Loucy (cell line): ENCODE measurements around the gene IGFBP6.

Experiments used
- H2AFZ ChIP-seq: fragments of 200-600 bp; sonication (generic); 2 replicates; pipeline ENCODE4 v1.6.0; 2016; ENCODE audit warnings: antibody characterized with exemption, mild to moderate bottlenecking, low read length, moderate library complexity
- H3F3A ChIP-seq: fragments of 200-600 bp; 2 replicates; pipeline ENCODE4 v1.6.0; 2016; ENCODE audit warnings: antibody characterized with exemption, low read depth, mild to moderate bottlenecking
- H3K27me3 ChIP-seq: fragments of 200-600 bp; sonication (generic); 2 replicates; pipeline ENCODE4 v1.6.1; 2014; ENCODE audit warnings: low read length, mild to moderate bottlenecking; ENCODE audit not compliant: insufficient read depth, poor library complexity, severe bottlenecking
- H3K36me3 ChIP-seq: fragments of 200-600 bp; sonication (generic); 2 replicates; pipeline ENCODE4 v1.6.1; 2016; ENCODE audit warnings: low read length; ENCODE audit not compliant: insufficient read depth
- H3K4me1 ChIP-seq: fragments of 200-600 bp; sonication (generic); 2 replicates; pipeline ENCODE4 v1.5.1; 2014; ENCODE audit warnings: low read length, mild to moderate bottlenecking; ENCODE audit not compliant: insufficient read depth, poor library complexity, severe bottlenecking
- H3K4me2 ChIP-seq: fragments of 200-600 bp; sonication (generic); 2 replicates; pipeline ENCODE4 v1.6.0; 2014; ENCODE audit warnings: antibody characterized with exemption, low read length, low read depth, mild to moderate bottlenecking; ENCODE audit not compliant: poor library complexity, severe bottlenecking
- H3K4me3 ChIP-seq: fragments of 200-600 bp; sonication (generic); 2 replicates; pipeline ENCODE4 v1.5.1; 2014; ENCODE audit warnings: low read length, mild to moderate bottlenecking, mixed read lengths; ENCODE audit not compliant: poor library complexity, severe bottlenecking
- H3K79me2 ChIP-seq: fragments of 200-600 bp; sonication (generic); 2 replicates; pipeline ENCODE4 v1.6.1; 2014; ENCODE audit warnings: low read length; ENCODE audit not compliant: insufficient read depth
- H3K9ac ChIP-seq: fragments of 200-600 bp; sonication (generic); 2 replicates; pipeline ENCODE4 v1.6.0; 2014; ENCODE audit warnings: mild to moderate bottlenecking, low read depth, low read length, moderate library complexity; ENCODE audit not compliant: poor library complexity, severe bottlenecking
- H3K9me2 ChIP-seq: fragments of 200-600 bp; sonication (generic); replicated peaks from 2 replicates; pipeline ENCODE4 v1.6.1; 2016; ENCODE audit warnings: low read depth, low read length, mixed read lengths
- H3K9me3 ChIP-seq: fragments of 200-600 bp; sonication (generic); 2 replicates; pipeline ENCODE4 v1.6.1; 2014; ENCODE audit warnings: mild to moderate bottlenecking, antibody characterized with exemption, low read length, low read depth; ENCODE audit not compliant: insufficient read depth
- H4K20me1 ChIP-seq: fragments of 200-600 bp; sonication (generic); 2 replicates; pipeline ENCODE4 v1.6.0; 2014; ENCODE audit warnings: antibody characterized with exemption, low read length, mild to moderate bottlenecking; ENCODE audit not compliant: insufficient read depth, poor library complexity, severe bottlenecking
- CTCF ChIP-seq: fragments of 200-600 bp; sonication (generic); conservative IDR thresholded peaks from 2 replicates; pipeline ENCODE4 v1.5.1; 2014; ENCODE audit warnings: mild to moderate bottlenecking, antibody characterized with exemption, low read length
- EZH2phosphoT487 ChIP-seq: fragments of 200-600 bp; IDR thresholded peaks from 2 replicates; pipeline ENCODE4 v1.6.1; 2018; ENCODE audit warnings: antibody characterized with exemption, mild to moderate bottlenecking, moderate library complexity, borderline replicate concordance

IGFBP6 gene

DNA sequence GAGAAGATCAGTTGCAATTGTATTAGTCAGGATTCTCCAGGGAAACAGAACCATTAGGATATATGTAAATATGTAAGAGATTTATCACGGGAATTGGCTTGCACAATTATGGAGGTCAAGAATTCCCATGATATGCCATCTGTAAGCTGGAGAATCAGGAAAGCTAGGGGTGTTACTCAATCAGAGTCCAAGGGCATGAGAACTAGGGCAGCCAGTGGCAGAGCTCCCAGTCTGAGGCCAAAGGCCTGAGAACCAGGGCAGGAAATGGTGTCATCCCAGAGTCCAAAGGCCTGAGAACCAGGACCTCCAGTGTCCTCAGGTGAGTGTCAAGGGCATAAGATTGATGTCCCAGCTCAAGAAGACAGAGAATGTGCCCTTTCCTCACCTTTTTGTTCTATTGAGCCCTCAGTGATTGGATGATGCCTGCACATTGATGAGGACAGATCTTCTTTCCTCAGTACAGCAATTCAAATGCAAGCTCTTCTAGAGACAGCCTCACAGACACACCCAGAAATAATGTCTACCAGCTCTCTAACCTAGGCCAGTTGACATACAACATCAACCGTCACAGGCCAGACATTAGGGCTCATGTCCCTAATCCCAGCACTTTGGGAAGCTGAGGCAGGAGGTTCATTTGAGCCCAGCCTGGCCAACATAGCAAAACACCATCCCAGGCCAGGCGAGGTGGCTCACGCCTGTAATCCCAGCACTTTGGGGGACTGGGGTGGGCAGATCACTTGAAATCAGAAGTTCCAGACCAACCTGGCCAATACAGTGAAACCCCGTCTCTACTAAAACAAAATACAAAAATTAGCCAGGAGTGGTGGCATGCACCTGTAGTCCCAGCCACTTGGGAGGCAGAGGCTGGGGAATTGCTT, 48.2 kb downstream of the IGFBP6 start:
- Histone ChIP-seq H3F3A (no peaks in the 10 kb centered on the region), H3K4me2 (no peak overlapping the region), H3K79me2 (no peaks in the 10 kb centered on the region), H3K4me1 (no peaks in the 10 kb centered on the region), H3K9me2 (no peaks in the 10 kb centered on the region), H3K4me3 (no peak overlapping the region), H3K27me3 (no peaks in the 10 kb centered on the region), H4K20me1 (no peaks in the 10 kb centered on the region), H2AFZ (no peak overlapping the region; the same call in 1 of the 2 replicates), H3K9me3 (no peaks in the 10 kb centered on the region), H3K36me3 (no peaks in the 10 kb centered on the region), H3K9ac (no peak overlapping the region)
- TF ChIP-seq CTCF (no peak), EZH2phosphoT487 (no peak)

GRCh38 chr12:53147181-53147580, 49.7 kb downstream of the IGFBP6 start:
- TF ChIP-seq CTCF (no peak), EZH2phosphoT487 (no peak)
- H3K27me3 ChIP-seq: no peaks in the 10 kb centered on the region
- H4K20me1 ChIP-seq: no peaks in the 10 kb centered on the region
- H3K79me2 ChIP-seq: no peaks in the 10 kb centered on the region
- no peaks in the 10 kb centered on the region for H3K36me3 ChIP-seq
- no peaks in the 10 kb centered on the region for H3K9me2 ChIP-seq
- no peak overlapping the region for H3K9ac ChIP-seq
- H2AFZ ChIP-seq: no peak overlapping the region
- H3F3A ChIP-seq: no peaks in the 10 kb centered on the region
- no peak overlapping the region for H3K4me3 ChIP-seq
- no peaks in the 10 kb centered on the region for H3K9me3 ChIP-seq
- no peak overlapping the region for H3K4me2 ChIP-seq
- H3K4me1 ChIP-seq: no peaks in the 10 kb centered on the region

DNA sequence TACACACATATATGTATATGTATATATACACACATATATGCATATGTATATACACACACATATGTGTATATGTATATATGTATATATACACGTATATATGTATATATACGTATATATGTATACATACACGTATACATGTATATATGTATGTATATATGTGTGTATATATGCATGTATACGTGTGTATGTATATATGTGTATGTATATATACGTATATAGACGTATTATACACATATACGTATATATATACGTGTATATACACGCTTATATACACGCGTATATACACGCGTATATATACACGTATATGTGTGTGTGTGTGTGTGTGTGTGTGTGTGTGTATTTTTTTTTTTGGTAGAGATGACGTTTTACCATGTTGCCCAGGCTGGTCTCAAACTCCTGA, 50.2 kb downstream of the IGFBP6 start:
- Histone ChIP-seq H3K4me3 (no peak overlapping the region), H3K79me2 (no peaks in the 10 kb centered on the region), H3K9me3 (no peaks in the 10 kb centered on the region), H3K36me3 (no peaks in the 10 kb centered on the region), H3K9ac (no peak overlapping the region), H4K20me1 (no peaks in the 10 kb centered on the region), H3F3A (no peaks in the 10 kb centered on the region), H3K4me1 (no peaks in the 10 kb centered on the region), H3K4me2 (no peak overlapping the region), H3K9me2 (no peaks in the 10 kb centered on the region), H2AFZ (no peak overlapping the region), H3K27me3 (no peaks in the 10 kb centered on the region)
- TF ChIP-seq EZH2phosphoT487 (no peak), CTCF (no peak)
